GM19467 (cell line): ENCODE measurements around the gene PTPRN2.
"Not testable (repeated sequence)": the region's sequence is repeated elsewhere in the genome, so short reads cannot be mapped to it uniquely, and the experiment has no call there.

Source experiments
- ATAC-seq: cut with Tn5 transposase; IDR thresholded peaks from one replicate; pipeline ENCODE4 v1.9.1; 2021; ENCODE audit warnings: mild to moderate bottlenecking, moderate library complexity; ENCODE audit not compliant: unreplicated experiment

PTPRN2 gene

GRCh38 chr7:158587162-158588084 lies at the start of gene PTPRN2:
Gene PTPRN2, minus strand, starts transcription at chr7:158587823.
- ATAC-seq: no peak

DNA sequence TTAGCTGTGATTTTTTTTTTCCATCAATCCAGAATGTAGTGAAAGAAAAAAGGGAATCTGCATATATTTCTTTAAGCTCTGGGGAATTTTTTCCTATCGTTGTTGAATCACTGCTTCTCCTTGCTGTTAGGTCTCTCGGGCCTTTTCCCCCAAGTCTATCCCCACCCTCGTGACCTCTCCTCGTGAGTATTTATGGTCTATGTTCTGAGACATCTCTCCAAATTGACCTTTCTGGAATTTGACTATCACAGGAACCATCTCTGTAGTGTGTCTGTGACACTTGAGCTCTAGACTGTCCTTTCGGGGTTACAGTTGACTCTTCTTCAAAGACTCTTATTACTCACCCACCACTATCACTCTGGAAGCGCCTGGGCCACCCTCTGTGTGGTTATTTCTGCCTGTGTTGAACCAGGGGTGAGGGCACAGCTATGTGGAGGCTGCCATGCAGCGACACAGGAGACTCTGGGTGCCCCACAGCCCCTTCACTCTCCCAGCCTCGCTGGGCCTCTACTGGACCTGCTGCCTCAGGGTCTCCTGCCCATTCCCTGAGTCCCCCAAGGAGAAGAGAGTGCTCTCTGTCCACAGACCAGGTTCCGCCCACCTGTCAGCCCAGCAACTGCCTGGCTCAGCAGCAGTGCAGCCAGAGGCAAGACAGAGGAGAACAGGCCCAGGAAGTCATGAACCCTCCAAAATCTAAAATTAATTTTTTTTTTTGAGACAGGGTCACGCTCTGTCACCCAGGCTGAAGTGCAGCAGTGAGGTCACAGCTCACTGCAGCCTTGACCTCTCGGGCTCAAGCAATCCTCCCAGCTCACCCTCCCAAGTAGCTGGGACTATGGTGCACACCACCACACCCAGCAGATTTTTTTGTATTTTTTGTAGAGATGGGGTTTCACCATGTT lies 45.7 kb upstream of the PTPRN2 start:
- ATAC-seq: peak; percentile 62

GRCh38 chr7:158631574-158632195 lies 44.1 kb upstream of the PTPRN2 start:
- ATAC-seq: no peak

DNA sequence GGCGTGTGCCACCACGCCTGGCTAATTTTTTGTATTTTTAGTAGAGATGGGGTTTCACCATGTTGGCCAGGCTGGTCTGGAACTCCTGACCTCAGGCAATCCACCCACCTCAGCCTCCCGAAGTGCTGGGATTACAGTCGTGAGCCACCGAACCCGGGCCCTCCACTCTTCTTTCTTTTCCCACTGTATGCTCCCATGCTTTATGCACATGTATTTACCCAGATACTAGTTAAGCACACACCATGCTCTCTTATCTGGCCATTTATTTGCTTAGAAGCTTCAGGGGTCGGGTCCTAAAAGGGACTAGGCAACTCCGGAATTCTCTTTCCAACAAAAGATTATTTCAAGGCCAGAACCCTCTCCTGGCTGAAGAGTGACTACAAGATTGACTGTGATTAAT lies 38.7 kb upstream of the PTPRN2 start:
- not testable (repeated sequence) for ATAC-seq

GRCh38 chr7:158623241-158623640 lies 35.6 kb upstream of the PTPRN2 start:
- ATAC-seq: no peak

DNA sequence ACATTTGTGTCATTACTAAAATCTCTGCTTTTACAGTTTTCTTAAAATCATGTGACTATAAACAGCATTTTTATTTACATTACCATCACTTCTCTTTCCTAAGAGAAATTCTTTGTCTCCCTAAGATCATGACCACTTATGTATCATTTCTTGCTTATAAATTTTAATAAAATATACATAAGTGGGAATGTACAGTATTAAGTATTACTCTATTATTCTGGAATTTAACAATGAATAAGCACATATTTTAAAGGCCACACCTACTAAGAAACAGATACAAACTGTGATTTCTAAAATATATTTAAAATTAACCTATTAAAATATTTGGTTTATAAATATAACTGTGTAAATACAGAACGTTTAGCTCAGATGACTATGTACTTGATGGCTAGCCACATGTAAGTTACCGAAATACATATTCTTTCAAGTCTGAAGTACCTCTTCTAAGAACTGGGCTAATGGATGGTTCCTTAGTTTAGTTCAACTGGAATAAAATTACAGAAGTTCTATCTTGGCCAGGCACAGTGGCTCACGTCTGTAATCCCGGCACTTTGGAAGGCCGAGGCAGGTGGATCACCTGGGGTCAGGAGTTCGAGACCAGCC lies 33.3 kb upstream of the PTPRN2 start:
- ATAC-seq: no peak

GRCh38 chr7:158620418-158620817 lies 32.8 kb upstream of the PTPRN2 start:
- no peak for ATAC-seq

- no peak for ATAC-seq
Observed at GRCh38 chr7:158618745-158619140, 31.1 kb upstream of the PTPRN2 start.

- ATAC-seq: no peak
Observed at GRCh38 chr7:158617737-158618128, 30.1 kb upstream of the PTPRN2 start.

- no peak for ATAC-seq
Observed at GRCh38 chr7:158616050-158616449, 28.4 kb upstream of the PTPRN2 start.

DNA sequence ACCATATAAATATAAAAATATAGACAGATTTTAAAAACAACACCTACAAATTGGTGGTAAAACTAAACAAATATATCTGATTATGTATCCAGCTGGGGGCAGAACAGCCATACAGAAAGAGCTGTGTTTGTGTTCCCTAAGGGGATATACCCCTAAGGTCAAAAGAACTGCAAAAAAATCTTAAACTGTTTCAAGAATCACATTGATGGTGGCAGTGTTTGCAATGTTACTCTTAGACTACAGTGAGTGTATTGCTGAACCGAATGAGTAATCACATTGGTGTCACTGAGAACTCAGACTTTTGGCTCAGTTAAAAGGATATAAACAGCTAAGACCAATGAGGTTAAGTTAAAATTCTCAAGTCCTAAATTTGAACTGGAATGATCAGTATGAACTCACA lies 27.1 kb upstream of the PTPRN2 start:
- no peak for ATAC-seq

DNA sequence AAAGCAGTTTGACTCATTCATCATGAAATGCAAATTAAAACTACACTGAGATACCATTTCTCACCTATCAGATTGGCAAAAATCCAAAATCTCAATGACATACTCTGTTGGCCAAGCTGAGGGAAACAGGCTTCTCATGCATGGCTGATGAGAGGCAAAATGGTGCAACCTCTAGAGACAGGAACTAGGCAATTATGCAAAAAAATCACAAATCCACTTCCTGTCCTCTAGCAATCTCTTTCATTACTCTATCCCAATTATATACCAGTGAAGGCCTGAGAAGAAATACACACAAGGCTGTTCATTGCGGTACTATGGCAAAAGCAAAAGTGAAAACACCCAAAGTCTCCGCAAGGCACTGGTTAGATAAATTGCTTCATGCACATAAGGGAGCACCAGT lies 25.9 kb upstream of the PTPRN2 start:
- ATAC-seq: peak; percentile 92

GRCh38 chr7:158612546-158612945 lies 24.9 kb upstream of the PTPRN2 start:
- no peak for ATAC-seq

DNA sequence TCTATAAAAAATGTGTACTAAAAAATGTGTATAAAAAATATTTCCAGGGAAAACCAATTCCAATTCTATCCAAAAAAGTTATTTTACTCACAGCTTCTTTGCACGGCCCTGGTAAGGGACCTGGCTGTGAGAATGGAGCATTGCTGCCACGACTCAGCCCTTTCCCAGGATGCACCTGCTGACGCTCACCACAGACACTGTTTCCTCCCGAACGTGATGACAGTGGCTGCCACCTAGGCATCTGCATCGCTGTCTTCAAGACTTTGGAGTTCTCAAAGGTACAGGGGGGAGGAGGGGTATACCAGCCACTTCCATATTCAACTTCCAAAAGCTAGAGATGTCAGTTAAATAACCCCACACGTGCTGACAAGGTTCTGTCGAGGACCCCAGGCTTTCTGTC lies 23.9 kb upstream of the PTPRN2 start:
- no peak for ATAC-seq

- ATAC-seq: no peak
Observed at GRCh38 chr7:158609313-158609974, 21.8 kb upstream of the PTPRN2 start.

DNA sequence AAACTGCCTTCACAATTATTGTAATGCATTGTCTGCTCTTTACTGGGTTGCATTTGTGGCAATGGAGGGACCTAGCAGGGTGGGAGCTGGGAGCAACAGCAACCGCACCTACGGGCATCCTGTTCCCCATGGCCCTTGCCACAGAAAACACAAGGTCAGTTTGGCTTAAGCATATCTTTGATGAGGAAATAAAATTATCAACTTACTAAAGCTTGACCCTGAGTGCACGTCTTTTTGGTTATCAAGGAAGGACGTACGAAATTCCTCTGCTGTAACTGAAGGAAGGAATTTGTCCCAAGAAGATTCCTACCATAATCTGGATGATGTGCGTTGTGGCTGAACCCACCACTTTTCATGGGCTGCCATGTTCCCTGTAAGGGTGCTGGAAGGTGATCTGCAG lies 19.9 kb upstream of the PTPRN2 start:
- ATAC-seq: no peak

- ATAC-seq: no peak
Observed at GRCh38 chr7:158606671-158607424, 19.2 kb upstream of the PTPRN2 start.

DNA sequence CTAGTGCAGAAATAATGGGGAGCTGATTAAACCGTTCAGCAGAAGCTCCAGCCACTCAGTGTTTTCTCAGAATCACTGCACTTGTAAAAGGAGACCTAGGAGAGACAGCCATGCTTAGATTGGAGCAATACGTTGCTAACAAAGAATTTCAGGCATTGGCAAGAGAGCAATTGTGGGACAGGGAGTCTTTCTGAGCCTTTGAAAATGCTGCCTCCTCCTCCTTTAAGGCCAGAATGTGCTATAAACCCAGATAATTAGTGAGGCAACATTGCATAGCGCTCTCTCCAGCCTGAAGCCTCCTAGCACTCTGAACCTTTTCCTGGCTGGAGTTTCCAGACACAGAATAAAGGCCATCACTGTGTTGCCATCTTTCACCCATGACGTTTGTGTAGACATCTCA lies 18.5 kb upstream of the PTPRN2 start:
- no peak for ATAC-seq
